DND-41 (cell line): ENCODE measurements around the gene EPB41L4B.

Experiments
- EZH2 ChIP-seq: IDR thresholded peaks from 3 replicates; pipeline ENCODE4 v1.6.1; 2012; ENCODE audit warnings: borderline replicate concordance, low read depth, mild to moderate bottlenecking, moderate library complexity, low read length, inconsistent platforms; ENCODE audit not compliant: severe bottlenecking
- TF ChIP-seq, protein P1 (sequence below): IDR thresholded peaks from 2 replicates; pipeline ENCODE4 v1.5.1; 2012; ENCODE audit warnings: borderline replicate concordance, low read length, moderate library complexity, mild to moderate bottlenecking; ENCODE audit not compliant: poor library complexity, severe bottlenecking; ENCODE audit errors: extremely low read depth

DNA sequence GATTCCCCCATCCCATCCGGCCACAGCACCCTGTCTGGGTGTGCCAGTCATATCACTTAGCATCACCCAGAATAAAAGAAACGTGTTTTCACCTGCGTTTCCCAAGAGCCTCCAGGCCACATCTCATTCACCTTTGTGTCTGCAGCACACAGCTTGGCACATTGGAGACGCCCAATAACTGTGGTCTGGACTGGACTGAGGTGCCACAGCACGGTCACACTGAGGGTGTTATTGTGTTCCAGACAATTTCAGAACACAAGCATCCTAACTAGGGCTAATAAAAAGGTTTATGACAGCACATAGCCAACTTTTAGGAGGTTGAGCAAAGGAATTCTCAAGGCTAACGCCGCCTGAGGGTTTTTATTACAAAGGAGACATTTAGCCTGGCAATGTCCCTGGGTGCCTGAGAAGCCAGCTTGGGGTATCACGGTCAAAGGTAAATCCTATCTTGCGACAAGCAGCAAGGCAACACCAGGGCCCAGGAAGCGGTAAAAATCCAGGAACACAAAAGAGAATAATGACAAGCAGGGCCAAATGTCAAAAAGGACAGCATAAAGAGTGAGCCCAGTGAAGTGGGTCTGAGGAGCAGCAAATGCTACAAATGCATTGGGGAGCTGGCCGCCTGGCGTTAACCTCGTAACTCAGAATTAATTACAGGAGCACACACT, 3.4 kb downstream of the EPB41L4B start:
- no peak for TF ChIP-seq EZH2
- TF ChIP-seq, protein P1, sequence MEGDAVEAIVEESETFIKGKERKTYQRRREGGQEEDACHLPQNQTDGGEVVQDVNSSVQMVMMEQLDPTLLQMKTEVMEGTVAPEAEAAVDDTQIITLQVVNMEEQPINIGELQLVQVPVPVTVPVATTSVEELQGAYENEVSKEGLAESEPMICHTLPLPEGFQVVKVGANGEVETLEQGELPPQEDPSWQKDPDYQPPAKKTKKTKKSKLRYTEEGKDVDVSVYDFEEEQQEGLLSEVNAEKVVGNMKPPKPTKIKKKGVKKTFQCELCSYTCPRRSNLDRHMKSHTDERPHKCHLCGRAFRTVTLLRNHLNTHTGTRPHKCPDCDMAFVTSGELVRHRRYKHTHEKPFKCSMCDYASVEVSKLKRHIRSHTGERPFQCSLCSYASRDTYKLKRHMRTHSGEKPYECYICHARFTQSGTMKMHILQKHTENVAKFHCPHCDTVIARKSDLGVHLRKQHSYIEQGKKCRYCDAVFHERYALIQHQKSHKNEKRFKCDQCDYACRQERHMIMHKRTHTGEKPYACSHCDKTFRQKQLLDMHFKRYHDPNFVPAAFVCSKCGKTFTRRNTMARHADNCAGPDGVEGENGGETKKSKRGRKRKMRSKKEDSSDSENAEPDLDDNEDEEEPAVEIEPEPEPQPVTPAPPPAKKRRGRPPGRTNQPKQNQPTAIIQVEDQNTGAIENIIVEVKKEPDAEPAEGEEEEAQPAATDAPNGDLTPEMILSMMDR: no peak
